MG63 (cell line): ENCODE data around the gene PRKACA. TPM values are rescaled to one million over a fixed set of nuclear protein-coding genes. Genes with fewer than 3 reads are reported as not detected.

Experiments used
- DNase-seq: peaks from one replicate; pipeline ENCODE4 v3.0.0-alpha.2; 2020
- H3K27me3 ChIP-seq: fragments of 250-450 bp; sonication (Bioruptor Pico); 2 replicates; pipeline ENCODE4 v1.5.1; 2020; ENCODE audit warnings: mild to moderate bottlenecking, moderate library complexity
- H3K36me3 ChIP-seq: fragments of 250-450 bp; sonication (Bioruptor Pico); 2 replicates; pipeline ENCODE4 v1.5.1; 2020; ENCODE audit warnings: mild to moderate bottlenecking, moderate library complexity
- H3K4me3 ChIP-seq: fragments of 250-450 bp; sonication (Bioruptor Pico); 2 replicates; pipeline ENCODE4 v1.5.1; 2020; ENCODE audit warnings: mild to moderate bottlenecking, moderate library complexity
- H3K9me3 ChIP-seq: fragments of 250-450 bp; sonication (Bioruptor Pico); 2 replicates; pipeline ENCODE4 v1.5.1; 2020; ENCODE audit warnings: mild to moderate bottlenecking, moderate library complexity
- total RNA-seq: library from RNA; depleted of rRNA; stranded (reverse); fragments of >200 nt; shearing (Covaris generic); gene quantifications from 2 replicates; pipeline ENCODE4 v1.2.3, GENCODE V29; 2014; ENCODE audit warnings: low replicate concordance

Gene PRKACA
- total RNA-seq, 1 experiment from 2014 or later = 48.4 TPM

DNA sequence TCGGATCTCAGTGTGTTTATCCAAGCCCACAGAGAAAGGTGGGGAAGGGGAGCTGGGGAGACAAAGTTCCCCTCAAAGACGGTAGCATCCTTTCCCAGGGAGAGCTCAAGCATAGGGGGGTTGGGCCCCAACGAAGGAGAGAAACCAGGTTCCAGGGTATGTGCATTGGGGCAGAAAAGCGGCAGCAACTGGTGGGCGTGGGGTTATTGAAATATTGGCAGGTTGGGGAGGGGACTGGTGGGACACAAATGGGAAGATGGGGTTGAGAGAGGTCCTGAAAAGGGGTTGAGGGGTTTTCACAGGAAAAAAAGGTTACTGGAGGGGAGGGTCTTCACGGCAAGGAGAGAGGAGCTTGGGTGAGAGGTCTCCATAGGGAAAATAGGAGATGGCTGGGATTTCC lies 17.8 kb upstream of the PRKACA start:
- no peak for DNase-seq
- H3K9me3 ChIP-seq = no peaks in the 10 kb centered on the region
- peak overlapping the region; percentile 91 for H3K4me3 ChIP-seq

DNA sequence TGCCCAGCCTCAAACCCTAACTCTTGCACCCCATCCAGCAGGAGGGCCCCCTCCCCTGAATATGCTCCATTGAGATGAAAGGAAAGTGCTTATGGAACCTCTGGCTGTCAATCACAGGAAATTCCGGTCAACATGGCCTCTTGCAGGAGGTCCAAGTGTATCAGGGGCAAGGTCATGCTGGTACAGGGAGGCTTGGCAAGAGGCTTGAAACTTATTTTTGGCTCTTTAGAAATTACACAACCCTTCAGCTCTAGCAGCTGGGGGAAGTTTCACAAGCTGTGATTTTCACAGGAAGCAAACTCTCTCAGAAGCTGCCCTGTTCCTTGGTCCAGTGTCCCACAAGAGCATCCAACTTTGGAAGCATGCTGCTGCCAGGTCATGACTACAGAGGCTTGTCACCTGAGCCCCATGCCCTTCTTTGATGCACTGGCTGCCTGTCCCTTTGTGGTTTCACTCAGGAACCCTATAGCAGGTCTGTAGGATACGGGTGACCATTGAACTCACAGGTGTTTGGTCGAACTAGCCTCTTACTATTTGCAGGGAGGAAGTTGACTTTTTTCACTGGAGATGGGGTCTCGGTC lies 10.5 kb upstream of the PRKACA start:
- H3K27me3 ChIP-seq = no peaks in the 10 kb centered on the region
- no peak for DNase-seq
- no peak overlapping the region for H3K4me3 ChIP-seq
- no peaks in the 10 kb centered on the region for H3K9me3 ChIP-seq
- peaks cover 43% of the 10 kb centered on the region for H3K36me3 ChIP-seq

More for the DNA sequence above, 17.8 kb upstream of the PRKACA start:
- no peaks in the 10 kb centered on the region for H3K27me3 ChIP-seq
- peaks cover 17% of the 10 kb centered on the region for H3K36me3 ChIP-seq

DNA sequence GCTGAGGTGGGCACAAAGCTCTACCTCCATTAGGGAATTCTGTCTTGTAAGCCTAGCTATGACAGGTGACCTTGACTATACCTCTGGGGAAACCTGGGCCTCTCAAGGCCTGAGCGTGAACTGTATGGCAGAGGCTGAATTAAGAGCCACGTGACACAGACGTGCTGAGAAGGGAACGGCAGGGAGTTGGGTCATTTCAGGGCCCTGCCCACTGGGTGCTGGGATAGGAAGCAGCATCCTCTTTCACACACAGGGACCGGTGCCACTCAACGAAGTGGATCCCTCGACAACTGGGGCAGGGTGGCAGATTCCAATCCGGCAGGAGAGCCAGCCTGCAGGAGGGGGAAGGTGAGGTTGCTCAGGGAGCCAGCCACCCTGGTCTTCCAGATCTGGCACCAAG lies 9.6 kb upstream of the PRKACA start:
- H3K9me3 ChIP-seq = no peaks in the 10 kb centered on the region
- H3K36me3 ChIP-seq = peaks cover 41% of the 10 kb centered on the region
- DNase-seq = no peak
- H3K4me3 ChIP-seq = no peak overlapping the region
- H3K27me3 ChIP-seq = no peaks in the 10 kb centered on the region

DNA sequence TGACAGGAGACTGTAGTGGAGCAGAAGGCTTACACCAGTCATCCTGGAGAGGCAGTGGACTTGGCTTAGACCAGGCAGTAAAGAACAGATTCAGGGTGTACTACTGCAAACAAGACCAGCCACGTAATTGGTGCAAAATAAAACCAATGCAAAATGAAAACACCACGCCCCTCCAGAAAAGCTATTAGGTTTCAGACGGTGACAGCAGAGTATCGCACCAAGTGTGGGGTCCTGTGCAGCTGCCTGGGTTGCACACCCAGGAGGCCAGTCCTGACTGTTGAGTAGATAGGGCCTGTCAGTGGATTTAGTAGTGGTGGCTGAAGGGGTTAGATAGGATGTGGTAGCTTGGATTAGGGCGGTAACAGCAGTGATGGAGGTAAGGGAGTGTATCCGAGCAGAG lies 5.4 kb upstream of the PRKACA start:
- peaks cover 32% of the 10 kb centered on the region for H3K36me3 ChIP-seq
- DNase-seq = no peak
- H3K4me3 ChIP-seq = no peak overlapping the region
- no peaks in the 10 kb centered on the region for H3K9me3 ChIP-seq
- no peaks in the 10 kb centered on the region for H3K27me3 ChIP-seq

DNA sequence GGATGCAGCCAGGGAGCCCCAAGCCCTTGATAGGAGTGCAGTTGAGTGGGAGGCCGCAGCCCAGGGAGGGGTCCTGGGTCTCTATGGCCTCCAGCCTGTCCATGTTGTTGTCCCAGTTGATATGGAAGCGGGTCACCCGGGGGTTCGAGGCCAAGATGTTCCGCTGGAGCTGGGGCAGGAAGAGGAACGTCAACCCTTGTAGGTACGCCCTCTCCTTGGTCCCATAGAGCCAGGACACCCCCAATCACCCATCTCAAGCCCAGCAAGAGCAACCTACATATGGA lies 2.9 kb upstream of the PRKACA start:
- DNase-seq = no peak
- no peak overlapping the region for H3K4me3 ChIP-seq
- no peaks in the 10 kb centered on the region for H3K27me3 ChIP-seq
- no peaks in the 10 kb centered on the region for H3K9me3 ChIP-seq
- peaks cover 19% of the 10 kb centered on the region for H3K36me3 ChIP-seq

DNA sequence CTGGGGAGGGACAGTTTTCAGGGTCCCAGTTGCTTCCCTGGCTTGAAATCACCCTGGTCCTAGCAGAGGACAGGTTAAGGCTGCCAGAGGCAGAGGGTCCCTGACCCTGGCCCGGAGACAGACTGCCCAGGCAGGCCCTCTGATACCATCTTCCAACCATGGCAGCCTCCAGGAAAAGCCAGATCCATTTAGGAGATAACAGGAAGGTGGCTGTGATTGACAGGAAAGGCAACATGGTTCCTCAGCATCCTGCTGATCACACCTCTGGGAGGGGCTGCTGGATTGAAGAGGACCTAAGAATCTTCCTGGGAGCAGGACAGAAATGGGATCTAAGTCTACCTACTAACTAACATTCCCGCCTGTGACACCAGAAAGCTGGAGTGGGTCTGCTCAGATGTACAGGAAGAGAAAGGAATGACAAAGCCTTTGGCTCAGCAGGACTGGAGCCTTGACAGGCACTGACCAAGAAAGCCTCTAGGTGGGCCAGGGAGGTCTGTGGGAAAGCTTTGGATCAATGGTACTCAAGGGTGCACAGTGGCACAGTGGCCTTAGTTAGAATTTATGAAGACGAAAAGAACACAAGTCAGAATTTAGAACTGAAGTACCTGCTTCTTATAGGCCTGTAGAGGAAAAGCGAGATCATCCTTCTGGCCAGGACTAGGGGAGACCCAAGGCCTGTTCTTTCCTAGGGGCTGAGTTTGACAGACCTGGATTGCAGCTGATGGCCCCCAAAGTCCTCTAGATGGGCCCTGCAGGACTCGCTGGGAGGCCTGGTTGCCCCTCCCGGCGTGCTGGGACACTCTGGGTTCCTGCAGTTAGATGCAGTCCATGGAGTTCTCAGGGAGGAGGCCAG lies 2.3 kb upstream of the PRKACA start:
- H3K4me3 ChIP-seq = no peak overlapping the region
- no peak for DNase-seq
- H3K36me3 ChIP-seq = peaks cover 14% of the 10 kb centered on the region
- H3K27me3 ChIP-seq = no peaks in the 10 kb centered on the region
- no peaks in the 10 kb centered on the region for H3K9me3 ChIP-seq

DNA sequence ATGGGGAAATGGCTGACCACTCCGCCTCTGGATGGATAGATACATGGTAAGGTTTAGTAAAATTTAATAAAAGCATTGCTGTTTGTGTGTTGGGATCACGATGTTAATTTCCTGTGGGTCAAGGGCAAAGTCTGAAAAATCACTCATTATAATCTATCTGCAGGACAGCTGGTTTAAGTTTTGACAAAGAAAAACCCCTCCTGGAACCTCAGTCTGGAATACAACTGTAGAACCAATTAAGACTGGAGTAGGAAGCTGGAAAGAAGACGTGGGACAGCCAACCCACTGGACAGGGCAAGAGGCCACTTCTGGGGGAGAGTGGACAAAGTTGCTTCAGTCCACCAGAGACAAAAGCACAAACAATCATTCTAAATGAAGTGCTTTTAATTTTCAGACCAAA lies 1.6 kb upstream of the PRKACA start:
- no peak overlapping the region for H3K4me3 ChIP-seq
- peaks cover 9% of the 10 kb centered on the region for H3K36me3 ChIP-seq
- no peaks in the 10 kb centered on the region for H3K9me3 ChIP-seq
- DNase-seq = no peak
- H3K27me3 ChIP-seq = no peaks in the 10 kb centered on the region

DNA sequence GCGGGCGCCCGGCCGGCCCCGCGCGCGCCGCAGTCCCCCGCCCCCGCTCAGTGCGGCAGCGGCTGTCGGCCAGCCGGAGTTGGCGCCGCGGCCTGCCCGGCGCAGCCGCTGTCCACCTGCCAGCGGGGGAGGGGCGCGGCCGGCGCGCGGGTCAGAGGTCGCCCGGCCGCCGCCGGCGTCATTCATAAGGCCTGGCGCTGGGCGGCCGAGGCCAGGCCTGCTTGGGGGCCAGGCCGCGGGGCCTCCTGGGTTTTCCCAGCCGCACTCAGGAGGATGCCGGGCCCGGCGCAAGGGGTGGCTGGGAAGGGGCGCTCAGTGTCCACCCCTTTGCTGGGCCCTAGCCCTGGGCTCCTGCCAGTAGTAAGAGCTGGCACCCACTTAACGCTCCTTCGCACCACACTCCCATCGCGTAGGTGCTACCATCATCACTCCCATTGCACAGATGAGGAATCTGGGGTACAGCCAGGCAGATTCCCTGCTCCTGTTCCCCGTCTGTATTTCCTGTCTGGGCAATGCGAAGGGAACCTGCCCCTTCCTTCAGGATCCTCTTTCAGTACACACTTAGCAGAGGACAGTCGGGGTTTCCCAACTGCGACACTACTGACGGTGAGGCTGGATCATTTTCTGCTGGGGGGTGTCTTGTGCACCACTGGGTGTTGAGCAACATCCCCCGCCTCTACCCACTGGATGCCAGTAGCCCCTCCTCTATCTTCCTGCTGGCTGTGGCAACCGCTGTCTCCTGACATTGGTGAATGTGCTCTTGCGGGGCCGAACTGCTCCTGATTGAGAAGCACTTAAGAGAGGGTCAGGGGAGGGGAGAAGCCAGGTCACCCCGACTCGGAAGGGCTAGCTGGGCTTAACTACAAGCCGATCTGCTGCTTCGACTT lies 846 bp upstream of the PRKACA start:
- peaks cover 6% of the 10 kb centered on the region for H3K36me3 ChIP-seq
- no peaks in the 10 kb centered on the region for H3K27me3 ChIP-seq
- no peaks in the 10 kb centered on the region for H3K9me3 ChIP-seq
- peak overlapping the region; percentile 47 for H3K4me3 ChIP-seq
- peak; percentile 41 for DNase-seq

DNA sequence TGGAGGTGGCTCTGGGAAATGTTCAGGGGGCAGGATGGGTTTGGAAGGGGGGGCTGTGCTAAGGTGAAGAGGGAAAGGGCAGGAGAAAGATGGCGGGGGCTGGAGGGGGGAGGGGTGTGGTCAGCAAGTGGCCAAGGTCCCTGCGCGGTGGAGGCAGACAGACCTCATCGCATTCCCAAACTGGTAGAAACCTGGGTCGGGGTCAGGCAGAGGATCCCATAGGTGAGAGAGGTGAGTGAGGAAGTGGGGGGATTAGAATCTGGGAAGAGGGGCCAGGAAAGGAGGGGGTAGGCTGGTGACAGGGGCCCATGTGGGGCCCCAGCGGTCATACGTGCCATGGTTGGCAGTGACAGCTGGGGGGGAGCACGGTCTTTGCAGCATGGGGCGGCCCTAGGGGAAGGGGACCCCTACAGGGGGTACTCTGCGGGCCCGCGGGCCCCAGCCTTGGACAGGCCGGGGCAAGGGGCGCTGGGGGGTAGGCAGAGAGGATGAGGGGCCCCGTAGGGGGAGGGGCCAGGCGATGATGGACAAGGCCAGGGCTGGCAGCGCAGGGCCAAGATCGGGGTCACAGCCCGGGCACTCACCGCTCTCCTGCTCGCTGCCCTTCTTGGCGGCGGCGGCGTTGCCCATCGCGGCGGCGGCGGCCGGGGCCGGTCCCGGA lies 514 bp downstream of the PRKACA start:
- H3K27me3 ChIP-seq = no peaks in the 10 kb centered on the region
- no peaks in the 10 kb centered on the region for H3K9me3 ChIP-seq
- no peak for DNase-seq
- H3K4me3 ChIP-seq = peak overlapping the region; percentile 77
- peaks cover 6% of the 10 kb centered on the region for H3K36me3 ChIP-seq

DNA sequence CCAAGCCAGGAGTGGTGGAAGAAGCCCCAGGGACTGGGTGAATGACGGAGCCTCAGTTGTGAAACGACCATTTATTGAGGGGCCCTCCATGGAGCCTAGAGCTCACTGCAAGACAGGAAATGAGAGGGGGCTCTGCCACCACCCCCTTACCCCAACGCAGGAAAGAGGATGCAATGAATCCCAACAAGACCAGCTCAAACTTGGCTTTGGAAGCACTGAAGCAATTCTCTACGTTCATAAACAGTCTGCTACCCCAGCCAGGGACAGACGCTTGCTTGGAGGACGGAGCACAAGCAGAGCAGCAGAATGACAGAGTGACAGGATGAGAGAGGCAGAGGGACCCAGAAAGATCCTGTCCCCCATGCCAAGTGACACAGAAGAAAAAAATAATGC lies 1.0 kb downstream of the PRKACA start:
- no peak for DNase-seq
- no peaks in the 10 kb centered on the region for H3K9me3 ChIP-seq
- H3K36me3 ChIP-seq = peaks cover 6% of the 10 kb centered on the region

DNA sequence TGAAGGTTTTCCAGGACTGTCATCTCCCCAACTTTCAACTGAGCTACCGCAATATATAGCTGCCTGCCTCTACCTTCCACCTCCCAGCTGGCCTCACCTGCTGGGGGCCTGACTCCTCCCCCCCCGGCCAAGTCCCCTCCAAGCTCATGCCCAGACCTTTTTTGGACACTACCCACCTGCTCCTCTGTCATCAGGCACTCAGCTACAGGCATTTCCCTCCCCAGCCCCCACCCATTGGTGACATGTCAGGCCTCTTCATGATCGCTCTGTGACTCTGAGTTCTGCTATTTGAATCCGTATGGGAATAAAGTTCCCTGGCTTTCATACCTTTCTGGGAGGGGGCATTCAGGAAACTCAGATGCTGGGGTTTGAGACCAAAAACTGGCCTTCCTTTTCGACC lies 1.8 kb downstream of the PRKACA start:
- no peak overlapping the region; the same call in 1 of the 2 replicates for H3K4me3 ChIP-seq
- no peak for DNase-seq
- H3K27me3 ChIP-seq = no peaks in the 10 kb centered on the region
- H3K36me3 ChIP-seq = peaks cover 6% of the 10 kb centered on the region
- H3K9me3 ChIP-seq = no peaks in the 10 kb centered on the region

More for the DNA sequence above, 1.0 kb downstream of the PRKACA start:
- no peaks in the 10 kb centered on the region for H3K27me3 ChIP-seq
- H3K4me3 ChIP-seq = peak overlapping the region; percentile 77

DNA sequence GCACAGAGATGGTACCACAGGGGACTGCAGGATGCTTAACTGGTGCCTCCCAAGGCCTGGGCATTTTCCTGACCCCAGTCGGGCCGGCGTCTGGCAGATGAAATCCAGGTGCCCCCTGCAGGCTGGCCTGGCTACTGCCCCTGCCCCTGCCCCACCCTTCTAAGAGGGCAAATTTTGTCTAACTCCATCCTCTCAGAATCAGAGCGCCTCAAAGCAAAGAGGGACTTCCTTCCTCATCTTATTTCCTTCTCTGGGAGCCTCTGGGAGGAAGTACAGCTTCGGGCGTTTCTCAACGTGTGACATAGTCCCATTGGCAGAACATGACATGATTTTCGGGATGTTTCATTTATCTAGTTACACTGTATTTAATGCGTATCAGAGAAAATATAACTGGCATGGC lies 2.7 kb downstream of the PRKACA start:
- Histone ChIP-seq H3K4me3 (no peak overlapping the region), H3K36me3 (peaks cover 4% of the 10 kb centered on the region), H3K9me3 (no peaks in the 10 kb centered on the region), H3K27me3 (no peaks in the 10 kb centered on the region)
- DNase-seq = peak; percentile 49

DNA sequence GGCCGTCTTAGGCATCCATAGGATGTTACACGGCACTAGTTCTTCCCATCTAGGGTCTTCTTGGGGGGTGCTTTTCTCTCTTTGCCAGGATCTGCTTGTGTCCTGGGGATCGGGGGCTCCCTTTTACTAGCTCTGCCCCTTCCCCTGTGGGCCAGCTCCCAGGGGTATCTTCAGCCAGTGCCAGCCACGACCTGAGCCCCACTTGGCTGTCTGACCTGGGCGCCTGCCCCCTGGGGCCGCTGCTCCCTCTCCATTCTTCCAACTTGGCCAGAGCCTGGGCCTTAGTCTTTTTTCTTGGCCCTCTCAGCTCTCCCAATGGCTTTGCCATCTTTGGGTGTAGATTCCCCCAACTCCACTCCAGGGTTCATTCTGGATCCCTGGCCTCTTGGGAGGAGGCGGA lies 3.1 kb downstream of the PRKACA start:
- Histone ChIP-seq H3K9me3 (no peaks in the 10 kb centered on the region), H3K4me3 (no peak overlapping the region), H3K27me3 (no peaks in the 10 kb centered on the region), H3K36me3 (peaks cover under 1% of the 10 kb centered on the region)
- DNase-seq = no peak

DNA sequence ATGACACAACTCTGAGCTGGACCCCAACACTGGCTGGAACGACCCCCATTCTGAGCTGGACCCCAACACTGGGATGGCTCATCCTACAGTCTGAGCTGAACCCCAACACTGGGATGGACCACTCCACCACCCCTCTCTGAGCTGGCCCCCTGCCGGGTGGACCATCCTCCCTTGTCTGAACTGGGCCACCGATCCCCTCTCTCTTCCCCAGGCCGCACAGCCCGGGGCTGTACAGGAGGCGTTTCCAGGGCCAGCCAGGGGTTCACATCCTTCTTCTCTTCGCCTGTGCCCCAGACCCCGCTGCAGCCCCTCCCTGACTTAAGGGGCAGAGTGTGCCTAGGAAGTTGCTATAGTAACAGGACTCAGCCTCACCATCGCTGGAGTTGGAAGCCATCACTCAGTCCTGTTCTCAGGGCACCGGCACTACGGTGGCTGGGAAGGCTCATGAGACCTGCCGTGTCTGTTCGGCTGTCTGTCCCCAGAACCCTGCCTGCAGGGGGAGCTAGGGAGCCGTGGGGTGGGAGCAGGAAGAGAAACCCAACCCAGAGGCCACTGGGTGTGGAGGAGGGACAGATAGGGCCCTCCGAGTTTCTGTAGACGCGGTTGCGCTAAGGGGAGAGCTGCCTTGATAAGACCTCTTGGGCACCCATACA lies 3.7 kb downstream of the PRKACA start:
- H3K4me3 ChIP-seq = no peak overlapping the region
- H3K36me3 ChIP-seq = no peaks in the 10 kb centered on the region; the same call in none of the 2 replicates
- H3K9me3 ChIP-seq = no peaks in the 10 kb centered on the region
- DNase-seq = peak; percentile 29
- H3K27me3 ChIP-seq = no peaks in the 10 kb centered on the region

DNA sequence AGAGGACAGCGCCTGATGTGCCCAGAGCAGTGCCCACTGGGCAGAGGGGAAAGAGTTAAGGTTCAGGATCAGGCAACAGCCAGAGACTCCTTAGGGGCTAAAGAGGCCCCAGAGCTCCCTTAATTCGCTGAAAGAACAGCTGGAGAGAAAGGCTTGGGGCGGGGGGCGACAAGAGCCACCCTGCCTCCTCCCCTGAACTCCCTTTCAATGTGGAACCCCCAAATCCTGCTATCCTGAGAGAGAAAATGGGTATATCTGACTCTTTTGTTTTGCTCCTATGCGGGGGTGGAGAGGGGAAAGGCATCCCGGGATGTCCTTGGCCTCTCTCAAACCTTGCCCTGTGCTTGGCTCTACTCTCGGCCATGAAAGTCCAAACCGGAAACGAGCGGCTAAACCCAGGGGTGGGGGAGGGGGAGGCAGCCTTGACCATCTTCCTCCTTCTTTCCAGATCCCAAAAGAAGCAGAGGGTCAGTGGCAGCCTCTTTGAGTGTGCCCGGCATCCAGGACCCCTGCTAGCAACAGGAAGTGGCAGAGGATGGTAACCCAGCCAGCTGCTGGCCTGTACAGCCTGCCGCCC lies 4.7 kb downstream of the PRKACA start:
- Histone ChIP-seq H3K9me3 (no peaks in the 10 kb centered on the region), H3K27me3 (no peaks in the 10 kb centered on the region), H3K36me3 (peaks cover 5% of the 10 kb centered on the region), H3K4me3 (no peak overlapping the region)
- DNase-seq = no peak
